Stimulated activated CD8-positive, alpha-beta memory T cell treated with anti-CD3 and anti-CD28 coated beads, Interleukin-4, amount 100 ng/mL, for 4 hours (primary cell): Measurements from ENCODE around the gene AIM2.

Experiments used
- DNase-seq, 2 donors: peaks; one replicate each; pipeline ENCODE4 v3.0.0-alpha.2; 2020; ENCODE audit warnings: low read depth in 2 of 2, low spot score in 1 of 2

AIM2 gene

GRCh38 chr1:159023723-159024122 lies 52.8 kb downstream of the AIM2 start:
- no peak for DNase-seq

- DNase-seq = peak; percentile 39 to 54
Observed at GRCh38 chr1:159015440-159015909, 61.1 kb downstream of the AIM2 start.

- DNase-seq = no peak
Observed at GRCh38 chr1:159014851-159015250, 61.7 kb downstream of the AIM2 start.

GRCh38 chr1:159014003-159014571 lies 62.5 kb downstream of the AIM2 start:
- DNase-seq = no peak

- DNase-seq = no peak
Observed at GRCh38 chr1:159012495-159012894, 64.1 kb downstream of the AIM2 start.
